GM19035 (cell line): ENCODE measurements around the gene TMBIM6.
"Not testable (repeated sequence)": the region's sequence is repeated elsewhere in the genome, so short reads cannot be mapped to it uniquely, and the experiment has no call there.

Source experiments
- ATAC-seq: cut with Tn5 transposase; IDR thresholded peaks from one replicate; pipeline ENCODE4 v1.9.1; 2021; ENCODE audit not compliant: unreplicated experiment

The TMBIM6 gene

DNA sequence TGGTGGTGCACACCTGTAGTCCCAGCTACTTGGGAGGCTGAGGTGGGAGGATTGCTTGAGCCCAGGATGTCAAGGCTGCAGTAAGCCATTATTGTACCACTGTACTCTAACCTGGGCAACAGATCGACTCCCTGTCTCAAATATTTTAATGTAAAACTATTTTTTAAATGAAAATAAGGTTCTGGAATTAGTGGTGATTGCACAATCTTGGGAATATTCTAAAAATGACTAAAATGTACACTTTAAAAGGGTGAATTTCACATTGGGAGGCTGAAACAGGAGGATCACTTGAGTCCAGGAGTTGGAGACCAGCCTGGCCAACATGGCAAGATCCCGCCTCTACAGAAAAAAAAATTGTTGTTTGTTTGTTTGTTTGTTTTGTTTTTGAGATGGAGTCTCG, 12.9 kb upstream of the TMBIM6 start:
- no peak for ATAC-seq

DNA sequence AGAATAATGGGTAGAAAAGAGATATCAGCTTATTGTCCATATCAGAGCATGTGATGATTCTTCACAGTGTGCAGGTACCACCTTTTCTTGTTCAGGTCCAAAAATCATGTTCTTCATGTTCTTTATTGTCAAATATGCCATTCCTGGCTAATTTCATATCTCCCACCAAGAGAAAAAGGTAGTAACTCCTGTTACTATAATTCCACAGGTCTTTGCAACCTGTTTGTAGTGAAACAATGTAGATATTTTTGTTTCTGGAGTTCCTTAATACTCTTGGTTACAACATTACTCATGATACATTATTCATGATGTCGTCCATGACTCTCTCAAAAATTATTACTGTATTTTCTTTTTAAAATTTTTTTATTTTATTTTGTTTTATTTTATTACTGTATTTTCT, 11.3 kb upstream of the TMBIM6 start:
- no peak for ATAC-seq

DNA sequence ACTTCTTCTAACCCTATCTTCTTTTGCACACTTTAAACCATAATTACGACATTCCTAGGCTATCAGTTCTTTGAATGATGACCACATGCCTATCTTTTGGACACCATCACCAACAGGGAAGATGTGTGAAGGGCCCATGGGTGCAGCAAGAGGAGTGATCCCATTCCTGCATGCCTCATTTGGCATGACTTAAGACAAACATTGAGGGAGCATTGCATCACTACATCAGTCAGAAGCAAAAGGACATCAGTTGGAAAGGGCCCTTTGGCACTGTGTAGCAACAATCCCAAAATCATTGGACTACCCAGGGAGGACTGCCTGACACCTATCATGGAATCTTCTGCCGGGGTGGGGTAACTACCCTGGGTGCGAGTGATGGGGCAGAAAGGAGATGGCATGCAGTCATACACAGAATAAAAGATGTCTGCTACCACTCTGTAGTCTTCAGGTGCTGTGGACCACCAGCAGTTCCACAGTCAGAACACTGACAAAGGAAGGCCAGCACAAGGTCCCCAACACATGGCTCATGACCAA, 10.7 kb upstream of the TMBIM6 start:
- no peak for ATAC-seq

DNA sequence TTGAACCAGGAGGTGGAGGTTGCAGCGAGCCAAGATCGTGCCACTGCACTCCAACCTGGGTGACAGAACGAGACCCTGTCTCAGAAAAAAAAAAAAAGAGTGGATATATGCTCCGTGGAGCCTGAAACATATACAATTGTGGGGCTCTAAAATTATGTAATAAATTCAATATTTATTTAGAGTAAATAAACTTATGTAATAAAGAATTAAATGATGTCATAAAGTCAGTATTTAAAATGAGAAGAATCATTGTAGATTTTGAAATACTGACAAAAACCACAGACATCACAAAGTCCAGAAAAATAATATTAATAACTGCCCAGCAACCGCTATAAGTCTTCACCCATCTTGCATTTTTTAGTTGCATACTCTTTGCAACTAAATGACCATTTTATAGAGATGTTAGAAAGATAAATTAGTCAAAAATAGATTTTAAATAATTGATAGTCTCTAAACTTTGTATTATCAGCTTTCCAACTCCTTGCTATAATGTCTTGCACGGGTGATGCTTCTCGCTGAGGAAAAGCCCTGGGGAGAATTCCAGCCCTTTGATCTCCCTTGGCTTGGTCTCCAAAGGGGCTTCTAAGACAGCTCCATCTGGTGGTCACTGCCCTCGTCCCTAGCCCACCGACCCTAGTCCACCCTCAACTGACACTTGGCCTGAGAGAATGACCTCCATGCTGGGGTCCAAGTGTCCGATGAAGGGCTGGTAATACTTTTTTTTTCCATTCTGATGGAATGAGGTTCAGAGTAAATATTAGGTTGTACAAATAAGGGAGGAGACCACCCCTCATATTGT, 7.9 kb upstream of the TMBIM6 start:
- no peak for ATAC-seq

DNA sequence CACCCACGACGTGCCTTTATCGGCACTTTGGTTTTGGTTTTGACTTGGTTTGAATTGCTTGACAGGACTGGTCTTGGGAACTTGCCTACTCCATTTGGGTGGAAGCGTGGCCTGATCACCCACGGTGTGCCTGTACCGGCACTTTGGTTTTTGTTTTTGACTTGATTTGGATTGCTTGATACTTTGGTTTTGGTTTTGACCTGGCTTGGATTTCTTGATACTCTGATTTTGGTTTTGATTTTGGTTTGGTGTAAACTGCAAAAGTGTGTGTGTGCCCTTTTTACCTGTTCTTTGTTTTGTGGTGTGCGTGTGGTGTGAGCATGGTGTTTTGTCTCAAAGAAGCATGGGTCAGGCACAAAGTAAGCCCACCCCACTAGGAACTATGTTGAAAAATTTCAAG, 6.5 kb upstream of the TMBIM6 start:
- ATAC-seq, result not testable (repeated sequence)

DNA sequence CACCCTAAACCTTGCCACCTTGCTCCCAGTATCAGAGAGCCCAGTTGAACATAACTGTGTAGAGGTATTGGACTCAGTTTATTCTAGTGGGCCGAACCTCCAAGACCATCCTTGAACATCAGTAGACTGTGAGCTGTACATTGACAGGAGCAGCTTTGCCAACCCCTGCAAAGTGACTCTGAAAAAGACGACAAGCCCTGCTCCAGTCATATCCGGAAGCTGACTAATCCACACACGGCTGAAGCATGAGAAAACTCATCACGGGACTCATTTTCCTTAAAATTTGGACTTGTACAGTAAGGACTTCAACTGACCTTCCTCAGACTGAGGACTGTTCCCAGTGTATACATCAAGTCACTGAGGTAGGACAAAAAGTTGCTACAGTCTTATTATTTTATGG, 2.6 kb upstream of the TMBIM6 start:
- not testable (repeated sequence) for ATAC-seq

DNA sequence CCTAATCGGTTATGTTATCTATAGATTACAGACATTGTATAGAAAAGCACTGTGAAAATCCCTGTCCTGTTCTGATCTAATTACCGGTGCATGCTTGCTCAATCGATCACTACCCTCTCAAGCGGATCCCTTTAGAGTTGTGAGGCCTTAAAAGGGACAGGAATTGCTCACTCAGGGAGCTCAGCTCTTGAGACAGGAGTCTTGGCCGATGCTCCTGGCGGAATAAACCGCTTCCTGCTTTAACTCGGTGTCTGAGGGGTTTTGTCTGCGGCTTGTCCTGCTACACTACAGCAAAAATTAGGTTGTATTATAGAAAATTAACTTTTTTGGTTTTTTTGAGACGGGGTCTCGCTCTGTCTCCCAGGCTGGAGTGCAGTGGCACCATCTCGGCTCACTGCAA, 1.1 kb upstream of the TMBIM6 start:
- not testable (repeated sequence) for ATAC-seq

DNA sequence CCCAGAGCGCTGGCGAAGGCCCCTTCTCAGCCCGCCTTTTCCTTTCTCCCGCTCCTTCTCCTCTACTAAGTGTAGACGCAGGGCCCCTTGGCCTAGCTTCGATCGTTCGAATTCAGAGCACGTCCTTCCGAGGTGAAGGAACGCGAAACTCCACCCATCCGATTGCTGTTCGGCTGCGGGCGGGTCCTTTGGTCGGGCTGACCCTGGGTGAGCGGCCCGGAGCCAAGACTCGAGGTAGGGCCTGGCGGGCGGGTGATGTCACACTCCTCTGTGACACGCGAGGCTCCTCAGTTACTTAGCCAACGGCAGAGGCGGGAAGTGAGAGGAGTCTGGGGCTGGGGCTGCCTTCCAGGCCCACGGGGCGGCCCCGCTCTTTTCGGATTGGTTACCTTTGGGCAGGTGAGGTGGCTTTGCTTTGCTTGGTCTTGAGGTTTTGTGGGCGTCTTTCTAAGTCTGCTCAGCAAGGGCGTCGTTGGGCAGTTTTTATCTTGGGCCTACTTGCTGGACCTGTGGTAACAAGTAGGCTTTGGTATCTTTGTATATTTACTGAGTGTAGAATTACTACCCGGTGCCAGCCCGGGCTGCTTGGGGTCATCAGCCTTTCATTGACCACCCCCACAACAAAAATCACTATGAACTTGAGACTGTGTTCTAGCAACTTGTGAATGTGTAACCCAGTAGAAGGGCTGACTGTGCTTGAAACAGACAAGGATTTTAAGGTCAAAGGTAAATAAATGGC, 694 bp downstream of the TMBIM6 start:
- peak; percentile 57 for ATAC-seq

DNA sequence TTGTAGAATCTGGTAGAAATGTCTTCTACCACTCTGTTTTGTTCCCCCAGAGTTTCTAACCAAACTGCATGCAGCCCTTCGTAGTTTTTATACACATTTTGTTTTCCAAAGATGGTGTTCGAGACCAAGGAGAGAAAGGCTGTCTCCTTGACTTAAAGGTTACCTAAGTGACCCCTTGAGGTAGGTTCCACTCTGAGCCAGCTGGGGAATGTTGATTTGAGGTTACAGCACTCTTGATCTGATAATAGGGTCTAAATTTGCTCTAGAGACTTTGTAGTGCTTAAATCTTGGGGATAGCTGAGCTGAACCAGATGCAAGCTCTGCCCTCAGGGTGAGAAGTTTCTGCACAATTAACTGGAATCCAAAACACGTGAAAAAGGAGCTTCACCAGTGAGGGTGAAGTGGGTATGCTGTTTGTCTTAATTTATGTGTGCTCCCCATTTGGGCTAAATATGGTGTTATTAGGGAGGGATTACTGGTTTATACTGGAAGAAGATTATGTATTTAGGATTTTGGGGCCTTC, 3.1 kb downstream of the TMBIM6 start:
- no peak for ATAC-seq

DNA sequence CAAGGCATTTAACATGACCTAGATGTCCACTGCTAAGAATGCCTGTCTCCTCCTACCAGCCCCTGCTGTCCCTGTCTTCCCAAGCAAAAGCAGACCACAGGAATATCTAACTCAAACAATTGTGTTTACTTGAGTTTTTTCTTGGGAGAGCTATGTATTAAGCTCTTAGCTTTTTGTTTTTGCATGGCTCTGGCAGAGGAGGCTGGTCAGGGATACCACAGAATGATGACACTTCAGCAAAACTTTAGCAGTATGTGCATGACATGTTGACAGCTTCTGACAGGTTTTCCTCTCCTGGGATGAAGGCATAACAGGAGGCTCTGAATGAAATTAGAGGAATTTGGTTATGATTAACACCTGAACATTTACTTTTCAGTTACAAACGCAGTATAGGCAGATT, 6.9 kb downstream of the TMBIM6 start:
- no peak for ATAC-seq

DNA sequence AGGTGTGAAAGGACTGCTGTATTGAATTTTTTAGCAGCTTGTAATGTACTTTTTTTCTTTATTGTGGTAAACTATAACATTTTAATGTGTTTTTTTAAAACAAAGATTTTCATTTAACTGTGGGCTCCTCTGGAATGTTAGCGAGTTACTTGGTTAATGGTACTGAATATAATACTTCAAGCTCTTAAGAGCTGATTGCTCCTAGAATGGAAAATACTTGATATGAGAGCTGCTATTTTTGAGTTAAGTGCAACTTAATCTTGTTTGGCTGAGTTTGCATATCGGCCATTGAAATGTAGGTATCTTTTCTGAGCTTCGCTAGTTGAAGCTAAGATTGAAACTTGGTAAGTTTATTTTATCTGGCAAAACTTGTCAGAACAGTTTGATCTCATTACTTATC, 7.4 kb downstream of the TMBIM6 start:
- ATAC-seq, result no peak

DNA sequence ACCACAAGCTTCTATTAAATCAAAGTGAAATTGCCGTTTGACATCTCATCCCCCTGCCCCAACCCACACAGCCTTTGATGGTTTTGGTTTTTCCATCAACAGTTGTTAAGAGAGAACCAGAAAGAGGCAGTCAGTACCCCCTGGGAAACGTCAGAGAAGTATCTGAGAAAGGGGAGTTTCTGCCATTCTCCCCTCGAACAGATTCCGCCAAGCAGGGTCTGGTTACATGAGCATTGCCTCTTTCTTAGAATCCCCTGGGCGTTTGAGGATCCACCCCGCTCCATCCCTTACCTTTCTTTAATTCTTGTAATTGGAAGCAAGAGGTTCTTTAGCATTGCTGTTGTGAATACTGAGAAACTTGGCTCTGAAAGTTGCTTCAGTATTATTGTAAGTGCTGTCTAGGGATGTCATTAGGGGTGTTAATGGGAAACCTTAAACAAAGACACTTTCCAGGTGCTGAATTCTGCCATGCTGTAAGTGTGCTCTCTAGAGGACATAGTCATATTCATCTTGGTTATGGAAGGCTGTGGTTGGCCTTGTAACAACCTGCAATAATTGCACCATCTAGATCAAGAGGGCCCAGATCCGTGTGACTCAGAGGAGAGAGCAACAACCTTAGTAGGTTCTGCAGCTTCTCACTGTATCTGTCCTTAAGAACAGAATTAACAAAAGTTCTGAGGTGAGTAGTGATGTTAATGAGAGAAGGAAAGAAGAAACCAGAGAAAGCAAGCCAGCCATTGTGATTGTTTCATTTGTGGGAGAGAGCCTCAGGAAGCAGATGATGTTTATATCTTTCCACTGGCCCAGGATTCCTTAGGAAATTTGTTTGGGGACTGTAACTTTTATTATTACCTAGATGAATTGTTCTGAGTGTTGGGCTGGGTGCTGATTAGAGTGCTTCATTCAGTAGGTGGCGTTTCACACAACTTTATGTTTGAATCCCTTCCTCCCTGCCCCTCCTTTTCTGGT, 9.0 kb downstream of the TMBIM6 start:
- no peak for ATAC-seq

DNA sequence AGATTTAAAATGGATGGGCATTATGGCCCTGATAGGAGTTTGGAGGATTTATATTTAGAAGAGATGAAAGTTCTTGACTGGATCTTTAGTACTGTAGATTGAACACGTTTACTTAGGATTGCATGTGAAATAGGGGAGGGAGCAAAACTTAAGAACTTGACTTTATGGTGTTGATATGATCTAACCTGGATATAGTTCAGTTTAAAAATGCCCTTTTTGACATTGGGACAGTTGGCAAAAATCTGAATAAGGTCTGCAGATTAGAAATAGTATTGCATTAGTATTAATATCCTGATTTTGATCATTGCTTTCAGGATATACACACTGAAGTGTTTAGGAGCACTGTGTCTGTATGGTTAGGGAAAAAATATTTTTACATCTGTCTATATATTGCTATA, 9.6 kb downstream of the TMBIM6 start:
- ATAC-seq, result no peak

DNA sequence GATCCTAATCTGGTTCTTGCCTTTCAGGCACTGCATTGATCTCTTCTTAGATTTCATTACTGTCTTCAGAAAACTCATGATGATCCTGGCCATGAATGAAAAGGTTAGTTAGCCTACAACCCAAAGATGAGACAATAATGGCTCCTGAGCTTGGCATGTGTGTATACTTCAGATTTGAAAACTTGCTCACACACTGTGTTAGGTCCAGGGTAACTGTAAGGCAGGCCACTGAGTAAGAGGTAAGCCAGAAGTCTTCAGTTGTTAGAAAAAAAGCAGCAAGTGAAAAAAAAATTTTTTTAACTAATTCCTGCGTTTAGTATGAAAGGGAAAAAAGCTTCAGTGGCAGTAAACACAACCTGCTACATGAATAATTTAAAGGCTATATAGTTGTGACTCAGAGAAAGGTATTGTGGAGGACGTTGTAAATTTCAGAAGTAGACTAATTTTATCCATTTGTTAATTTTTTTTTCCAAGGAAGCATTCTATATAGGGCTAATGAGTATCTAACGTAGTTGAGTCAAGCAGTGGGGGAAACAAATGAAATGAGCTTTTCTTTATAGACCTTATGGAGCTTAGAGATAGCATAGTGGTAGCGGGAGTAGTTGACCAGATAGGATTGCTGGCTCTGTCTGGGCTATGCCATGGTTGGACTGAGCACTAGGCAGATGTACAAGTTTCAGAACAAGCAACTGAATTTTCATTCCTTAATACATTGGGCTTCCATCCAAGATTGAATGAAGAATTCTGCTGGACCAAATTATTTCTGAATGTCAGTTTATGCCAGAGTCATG, 20.5 kb downstream of the TMBIM6 start:
- no peak for ATAC-seq

DNA sequence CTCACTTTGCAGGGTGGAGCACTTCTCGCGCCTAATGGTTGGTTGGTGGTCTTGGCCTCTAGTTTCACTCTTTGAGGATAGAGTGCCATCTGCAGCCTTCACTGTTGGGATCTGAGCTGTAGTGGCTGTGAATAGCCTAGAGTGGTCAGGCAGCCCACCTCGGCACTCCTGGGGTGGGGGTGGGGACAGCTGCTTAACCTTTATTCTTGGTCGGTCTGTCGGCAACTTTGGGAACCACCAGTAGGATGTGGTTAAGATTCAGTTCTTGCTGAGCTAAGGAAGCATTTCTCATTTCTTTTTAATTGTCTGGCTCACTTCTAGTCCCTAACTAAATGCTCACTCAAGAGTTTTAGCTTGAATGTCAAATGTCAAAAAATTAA, 21.1 kb downstream of the TMBIM6 start:
- ATAC-seq, result no peak

DNA sequence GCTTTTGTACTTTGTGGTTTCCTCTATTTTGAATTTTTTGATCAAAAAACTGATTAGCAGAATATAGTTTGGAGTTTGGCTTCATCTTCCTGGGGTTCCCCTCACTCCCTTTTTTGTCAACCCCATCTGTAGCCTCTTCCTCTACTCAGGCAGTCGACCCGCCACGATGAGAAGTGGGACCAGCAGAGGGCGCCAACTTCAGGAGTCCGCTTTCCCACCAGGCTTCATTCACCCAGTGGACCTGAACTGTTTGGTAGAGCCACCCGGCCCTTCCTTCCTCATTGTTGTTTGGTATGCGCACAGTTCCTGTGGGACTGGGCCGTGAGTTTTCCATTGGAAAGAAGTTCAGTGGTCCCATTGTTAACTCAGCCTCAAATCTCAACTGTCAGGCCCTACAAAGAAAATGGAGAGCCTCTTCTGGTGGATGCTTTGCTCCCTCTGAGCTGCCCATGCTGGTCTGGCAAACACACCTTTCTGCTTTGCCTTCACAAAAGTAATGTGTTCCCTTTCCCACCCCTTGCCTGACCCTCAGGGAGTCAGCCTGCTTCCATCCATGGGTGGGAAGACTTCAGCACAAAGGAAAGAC, 21.7 kb downstream of the TMBIM6 start:
- no peak for ATAC-seq

DNA sequence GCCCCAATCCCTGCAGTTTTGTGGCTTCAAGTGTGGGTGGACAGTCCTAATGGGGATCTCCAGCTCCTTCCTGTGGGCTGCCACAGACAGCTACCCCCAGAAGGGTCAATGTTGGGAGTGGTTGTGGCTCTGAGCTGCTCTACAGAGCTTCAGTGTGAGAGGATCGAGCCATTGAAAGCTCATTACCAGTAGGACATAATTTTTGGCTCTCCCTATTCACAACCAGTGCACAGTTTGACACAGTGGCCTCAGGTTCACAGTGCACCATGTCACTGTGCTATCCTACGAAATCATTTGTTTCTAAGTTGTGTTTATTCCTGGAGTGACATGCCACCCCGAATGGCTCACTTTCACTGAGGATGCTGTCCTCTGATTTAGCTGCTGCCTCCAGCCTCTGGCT, 22.8 kb downstream of the TMBIM6 start:
- ATAC-seq, result no peak

DNA sequence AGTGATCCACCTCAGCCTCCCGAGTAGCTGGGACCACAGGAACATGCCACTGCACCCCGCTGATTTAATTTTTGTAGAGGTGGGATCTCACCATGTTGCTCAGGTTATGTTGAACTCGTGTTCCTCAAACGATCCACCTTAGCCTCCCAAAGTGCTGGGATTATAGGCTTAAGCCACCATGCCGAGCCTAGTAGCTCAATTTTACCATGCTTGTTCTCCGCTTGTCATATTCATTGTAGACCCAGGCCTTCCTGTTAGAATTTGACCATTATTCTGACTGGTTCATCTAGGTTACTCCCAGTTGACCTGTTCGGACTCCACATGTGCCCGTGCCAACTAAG, 24.7 kb downstream of the TMBIM6 start:
- no peak for ATAC-seq

DNA sequence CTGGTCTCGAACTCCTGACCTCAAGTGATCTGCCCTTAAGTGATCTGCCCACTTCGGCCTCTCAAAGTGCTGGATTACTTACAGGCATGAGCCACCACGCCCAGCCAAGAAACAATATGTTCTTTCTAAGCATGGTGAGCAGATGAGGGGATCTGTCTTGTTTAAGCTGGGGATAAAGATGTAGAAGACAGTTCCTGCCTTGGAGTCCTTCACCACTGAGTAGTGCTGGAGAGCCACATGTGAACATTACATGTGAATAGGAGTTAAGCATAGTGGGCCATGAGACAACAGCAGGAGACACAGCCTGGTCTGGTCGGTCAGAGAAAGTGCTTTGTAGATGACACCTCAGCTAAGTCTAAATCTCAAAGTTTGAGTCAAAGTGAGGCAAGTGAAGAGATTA, 26.0 kb downstream of the TMBIM6 start:
- ATAC-seq, result no peak

DNA sequence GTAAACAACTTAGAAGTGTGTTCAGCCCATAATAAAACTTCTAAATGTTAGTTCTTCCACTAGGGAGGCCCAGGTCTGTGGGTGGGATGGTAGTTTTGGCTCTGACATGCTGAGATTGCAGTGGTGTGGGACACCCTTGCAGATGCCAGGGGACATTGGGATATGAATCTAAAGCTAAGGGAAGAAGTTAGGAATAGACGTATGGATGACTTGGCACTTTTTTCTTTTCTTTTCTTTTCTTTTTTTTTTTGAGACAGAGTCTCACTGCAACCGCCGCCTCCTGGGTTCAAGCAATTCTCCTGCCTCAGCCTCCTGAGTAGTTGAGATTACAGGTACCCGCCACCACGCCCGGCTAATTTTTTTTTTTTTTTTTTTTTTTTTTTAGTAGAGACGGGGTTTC, 31.7 kb downstream of the TMBIM6 start:
- not testable (repeated sequence) for ATAC-seq
